Common myeloid progenitor, CD34-positive (primary cell): ENCODE results near the gene LSM4.

ENCODE experiments used
- CTCF ChIA-PET: fragments of 350-600 bp; sonication (Branson Sonifier 250); formaldehyde crosslinking; loops from one replicate; lab custom pipeline; 2021; ENCODE audit warnings: antibody characterized with exemption; lab: Charles Lee
- POLR2A ChIA-PET: fragments of 350-600 bp; sonication (Branson Sonifier 250); formaldehyde crosslinking; loops from one replicate; lab custom pipeline; 2021; ENCODE audit warnings: antibody characterized with exemption; lab: Charles Lee
- DNase-seq, 3 donors: peaks; one replicate each; pipeline versions ENCODE4 v3.0.0 to v3.0.0-alpha.2; 2013
- H3K27ac ChIP-seq, 2 experiments: 1 replicate in 1 of 2; 2 replicates in 1 of 2; pipeline ENCODE4 v1.7.0; 2013; ENCODE audit warnings: inconsistent platforms in 2 of 2, low read length in 2 of 2, mild to moderate bottlenecking in 2 of 2, low read depth in 1 of 2, moderate library complexity in 1 of 2; ENCODE audit not compliant: severe bottlenecking in 2 of 2, insufficient read depth in 1 of 2, poor library complexity in 1 of 2
- H3K27me3 ChIP-seq, 5 experiments: replicated peaks in 2 of 5; 1 replicate in 3 of 5; 2 replicates in 2 of 5; pipeline versions ENCODE4 v1.6.1 to v1.7.0; 2013; ENCODE audit warnings: low read length in 4 of 5, mild to moderate bottlenecking in 2 of 5, moderate library complexity in 2 of 5, inconsistent platforms in 1 of 5; ENCODE audit not compliant: insufficient read depth in 5 of 5, control insufficient read depth in 4 of 5
- H3K36me3 ChIP-seq, 4 experiments: 1 replicate in 2 of 4; 2 replicates in 2 of 4; pipeline versions ENCODE4 v1.6.1 to v1.7.0; 2013; ENCODE audit warnings: low read length in 3 of 4, control low read depth in 1 of 4, mild to moderate bottlenecking in 1 of 4; ENCODE audit not compliant: control insufficient read depth in 4 of 4, insufficient read depth in 4 of 4
- H3K4me1 ChIP-seq, 4 experiments: 1 replicate in 3 of 4; 2 replicates in 1 of 4; pipeline versions ENCODE4 v1.6.1 to v1.7.1; 2013; ENCODE audit warnings: low read length in 3 of 4, mild to moderate bottlenecking in 3 of 4, control low read depth in 1 of 4, inconsistent platforms in 1 of 4, moderate library complexity in 1 of 4; ENCODE audit not compliant: control insufficient read depth in 4 of 4, insufficient read depth in 4 of 4; ENCODE audit errors: control extremely low read depth in 1 of 4
- H3K4me3 ChIP-seq, 7 experiments: 1 replicate in 4 of 7; 2 replicates in 3 of 7; pipeline versions ENCODE4 v1.5.1 to v1.7.0; 2013; ENCODE audit warnings: mild to moderate bottlenecking in 7 of 7, low read length in 6 of 7, moderate library complexity in 6 of 7, inconsistent platforms in 2 of 7, low read depth in 2 of 7, control low read depth in 1 of 7; ENCODE audit not compliant: insufficient read depth in 4 of 7, control insufficient read depth in 1 of 7; ENCODE audit errors: extremely low read depth in 1 of 7
- H3K9me3 ChIP-seq, 5 experiments: 1 replicate in 4 of 5; 2 replicates in 1 of 5; pipeline versions ENCODE4 v1.6.1 to v1.7.1; 2013; ENCODE audit warnings: low read length in 4 of 5, mild to moderate bottlenecking in 2 of 5, inconsistent platforms in 1 of 5, low read depth in 1 of 5, moderate library complexity in 1 of 5; ENCODE audit not compliant: control insufficient read depth in 4 of 5, insufficient read depth in 2 of 5; ENCODE audit errors: control extremely low read depth in 1 of 5
- WGBS: methylation state at CpG from one replicate; pipeline ENCODE4 v1.1.5; 2013; ENCODE audit not compliant: insufficient coverage; 5-methylcytosine and 5-hydroxymethylcytosine counted together

LSM4 gene

DNA sequence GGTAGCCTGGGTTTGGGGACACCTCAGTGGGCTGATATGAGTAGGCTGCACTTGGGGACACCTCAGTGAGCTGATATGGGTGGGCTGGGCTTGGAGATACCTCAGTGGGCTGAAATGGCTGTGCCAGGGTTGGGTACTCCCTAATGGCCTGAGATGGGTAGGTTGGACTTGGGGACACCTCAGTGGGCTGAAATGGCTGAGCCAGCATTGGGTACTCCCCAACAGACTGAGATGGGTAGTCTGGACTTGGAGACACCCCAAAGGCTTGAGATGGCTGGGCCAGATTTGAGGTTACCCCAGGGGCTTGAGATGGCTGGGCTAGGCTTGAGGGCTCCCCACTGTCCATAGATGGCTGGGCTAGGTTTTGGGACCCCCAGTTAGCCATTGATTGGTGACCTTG, 60.7 kb downstream of the LSM4 start:
- no peak overlapping the region for H3K4me3 ChIP-seq
- ChIA-PET CTCF (interaction anchor here (0.6 to 2.6 kb wide), 5 partner anchors 10 to 96 kb away, joined by 3 to 13 read pairs (median 3); partner anchors contain the start of gene IFI30), POLR2A (interaction anchor here (0.7 kb wide), 1 partner anchor 238 kb away, joined by 3 read pairs; no protein-coding TSS in a partner anchor)
- peaks cover 2 to 53% (median 12%) of the 10 kb centered on the region in 4 experiments for H3K36me3 ChIP-seq
- no peaks in the 10 kb centered on the region for H3K4me1 ChIP-seq
- no peak for DNase-seq
- H3K27ac ChIP-seq = no peak overlapping the region
- no peaks in the 10 kb centered on the region for H3K27me3 ChIP-seq
- no peaks in the 10 kb centered on the region for H3K9me3 ChIP-seq

DNA sequence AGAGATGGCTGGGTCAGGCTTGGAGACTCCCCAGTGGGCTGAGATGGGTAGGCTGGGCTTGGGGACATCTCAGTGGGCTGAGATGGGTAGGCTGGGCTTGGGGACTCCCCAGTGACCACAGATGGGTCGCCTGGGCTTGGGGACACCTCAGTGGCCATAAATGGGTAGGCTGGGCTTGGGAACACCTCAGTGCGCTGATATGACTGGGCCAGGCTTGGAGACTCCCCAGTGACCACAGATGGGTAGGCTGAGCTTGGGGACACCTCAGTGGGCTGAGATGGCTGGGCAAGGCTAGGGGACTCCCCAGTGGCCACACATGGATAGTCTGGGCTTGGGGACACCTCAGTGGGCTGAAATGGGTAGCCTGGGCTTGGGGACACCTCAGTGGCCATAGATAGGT, 61.4 kb downstream of the LSM4 start:
- CTCF ChIA-PET = interaction anchor here (0.6 to 3.8 kb wide), 8 partner anchors 9 to 87 kb away, joined by 3 to 19 read pairs (median 4); partner anchors contain the start of genes IFI30 and IQCN
- H3K27me3 ChIP-seq = no peaks in the 10 kb centered on the region
- peak in 2 of 3 donors; percentile 3 to 4 for DNase-seq
- peaks cover under 1 to 48% (median 7%) of the 10 kb centered on the region in 4 experiments for H3K36me3 ChIP-seq
- H3K9me3 ChIP-seq = no peaks in the 10 kb centered on the region
- H3K4me1 ChIP-seq = no peaks in the 10 kb centered on the region
- no peak overlapping the region for H3K4me3 ChIP-seq
- WGBS = 100% methylated on average over 2 of the region's 2 CpGs
- POLR2A ChIA-PET = interaction anchor here (0.7 kb wide), 1 partner anchor 238 kb away, joined by 3 read pairs; no protein-coding TSS in a partner anchor
- no peak overlapping the region for H3K27ac ChIP-seq

DNA sequence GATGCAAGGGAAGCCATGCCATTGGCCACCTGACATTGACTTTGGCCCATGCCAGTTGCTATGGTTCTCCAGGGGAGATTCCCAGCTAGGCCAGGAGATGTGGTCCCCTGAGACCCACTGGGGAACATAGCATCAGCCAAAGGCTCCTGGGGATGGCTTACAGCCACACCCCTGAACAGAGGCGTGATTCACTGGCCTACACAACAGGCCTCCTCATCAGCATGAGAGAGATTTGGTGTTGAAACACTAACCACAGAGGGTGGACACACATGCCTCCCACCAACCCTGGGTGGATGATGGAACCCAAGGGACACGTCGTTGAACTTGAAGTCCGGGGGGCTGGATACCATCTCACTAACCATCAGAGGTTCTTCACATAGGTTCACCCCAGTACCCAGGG, 63.0 kb downstream of the LSM4 start:
- no peak overlapping the region for H3K4me3 ChIP-seq
- peaks cover 0 to 32% (median 0%) of the 10 kb centered on the region in 4 experiments for H3K36me3 ChIP-seq
- no peak overlapping the region for H3K27ac ChIP-seq
- DNase-seq = peak in 2 of 3 donors; percentile 6 to 14
- peaks cover 0 to 6% (median 3%) of the 10 kb centered on the region in 4 experiments for H3K4me1 ChIP-seq
- WGBS = 100% methylated on average over 3 of the region's 4 CpGs
- H3K9me3 ChIP-seq = no peaks in the 10 kb centered on the region
- ChIA-PET CTCF (interaction anchor here (1.2 to 3.8 kb wide), 3 partner anchors 10 to 197 kb away, joined by 3 to 19 read pairs (median 7); partner anchors contain the start of gene IQCN), POLR2A (no interaction called here)
- H3K27me3 ChIP-seq = peaks cover 0 to 6% (median 0%) of the 10 kb centered on the region in 5 experiments

DNA sequence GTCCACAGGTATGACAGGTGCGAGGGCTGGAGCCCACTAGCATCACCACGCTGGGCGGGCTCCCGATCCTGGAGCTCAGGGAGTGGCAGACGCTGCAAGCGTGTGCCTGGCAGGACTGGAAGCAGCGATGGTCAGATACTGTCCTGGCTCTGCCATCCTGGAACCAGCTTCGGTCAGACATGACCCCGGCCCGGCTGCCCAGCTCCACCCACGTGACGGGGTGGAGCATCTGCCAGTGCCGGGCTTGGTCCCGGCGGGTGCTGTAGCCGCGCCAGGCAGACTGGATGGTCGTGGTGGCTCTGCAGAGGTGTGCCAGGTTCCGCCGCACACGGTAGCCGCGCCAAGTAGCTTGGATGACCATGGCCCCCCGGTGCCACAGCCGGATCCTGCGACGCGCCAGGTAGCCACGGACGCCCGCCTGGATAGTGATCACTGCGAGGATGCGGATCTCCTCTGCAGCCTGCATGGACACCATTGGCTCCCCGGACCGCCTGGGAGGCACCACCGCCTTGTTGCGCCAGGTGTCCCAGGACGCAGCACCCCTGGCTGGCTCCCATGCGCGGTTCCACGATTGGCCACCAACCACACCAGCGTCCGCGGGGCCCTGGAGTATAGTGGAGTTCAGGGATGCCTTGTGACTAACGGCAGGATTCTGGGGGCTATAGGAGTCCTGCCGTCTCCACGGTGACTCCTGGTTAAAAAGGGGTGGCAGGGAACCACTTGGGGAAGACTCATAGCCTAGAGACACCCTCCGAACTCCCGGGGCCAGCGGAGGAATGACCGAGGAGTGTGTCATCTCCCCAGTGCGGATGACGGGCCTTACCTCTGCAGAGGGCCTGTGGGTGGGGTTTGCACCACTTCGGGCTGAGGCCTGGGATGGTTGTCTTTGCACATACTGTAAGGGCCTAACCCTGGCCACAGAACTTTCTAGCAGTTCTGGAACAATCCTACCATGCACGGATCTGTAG, 65.1 kb downstream of the LSM4 start:
- POLR2A ChIA-PET = interaction anchor here (0.5 kb wide), 1 partner anchor 13 kb away, joined by 3 read pairs; no protein-coding TSS in a partner anchor
- H3K27me3 ChIP-seq = peaks cover 0 to 19% (median 4%) of the 10 kb centered on the region in 5 experiments
- H3K36me3 ChIP-seq = peaks cover 0 to 18% (median 0%) of the 10 kb centered on the region in 4 experiments

More for the DNA sequence above, 65.1 kb downstream of the LSM4 start:
- no peaks in the 10 kb centered on the region for H3K9me3 ChIP-seq
- H3K4me1 ChIP-seq = peaks cover 0 to 8% (median 3%) of the 10 kb centered on the region in 4 experiments
- no peak overlapping the region for H3K4me3 ChIP-seq
- CTCF ChIA-PET = interaction anchor here (1.1 to 10.0 kb wide), 4 partner anchors 18 to 66 kb away, joined by 3 to 139 read pairs (median 12); partner anchors contain the start of gene IQCN
- DNase-seq = peak in 1 of 3 donors; percentile 21
- WGBS = 93% methylated on average over 51 of the region's 55 CpGs
- H3K27ac ChIP-seq = no peak overlapping the region
